Epidermal melanocyte (primary cell): ENCODE data around the gene DNAH8.

Experiments used
- DNase-seq: peaks from one replicate; pipeline ENCODE4 v3.0.0; 2011; ENCODE audit warnings: low spot score; ENCODE audit not compliant: insufficient read length

DNAH8 gene, protein sequence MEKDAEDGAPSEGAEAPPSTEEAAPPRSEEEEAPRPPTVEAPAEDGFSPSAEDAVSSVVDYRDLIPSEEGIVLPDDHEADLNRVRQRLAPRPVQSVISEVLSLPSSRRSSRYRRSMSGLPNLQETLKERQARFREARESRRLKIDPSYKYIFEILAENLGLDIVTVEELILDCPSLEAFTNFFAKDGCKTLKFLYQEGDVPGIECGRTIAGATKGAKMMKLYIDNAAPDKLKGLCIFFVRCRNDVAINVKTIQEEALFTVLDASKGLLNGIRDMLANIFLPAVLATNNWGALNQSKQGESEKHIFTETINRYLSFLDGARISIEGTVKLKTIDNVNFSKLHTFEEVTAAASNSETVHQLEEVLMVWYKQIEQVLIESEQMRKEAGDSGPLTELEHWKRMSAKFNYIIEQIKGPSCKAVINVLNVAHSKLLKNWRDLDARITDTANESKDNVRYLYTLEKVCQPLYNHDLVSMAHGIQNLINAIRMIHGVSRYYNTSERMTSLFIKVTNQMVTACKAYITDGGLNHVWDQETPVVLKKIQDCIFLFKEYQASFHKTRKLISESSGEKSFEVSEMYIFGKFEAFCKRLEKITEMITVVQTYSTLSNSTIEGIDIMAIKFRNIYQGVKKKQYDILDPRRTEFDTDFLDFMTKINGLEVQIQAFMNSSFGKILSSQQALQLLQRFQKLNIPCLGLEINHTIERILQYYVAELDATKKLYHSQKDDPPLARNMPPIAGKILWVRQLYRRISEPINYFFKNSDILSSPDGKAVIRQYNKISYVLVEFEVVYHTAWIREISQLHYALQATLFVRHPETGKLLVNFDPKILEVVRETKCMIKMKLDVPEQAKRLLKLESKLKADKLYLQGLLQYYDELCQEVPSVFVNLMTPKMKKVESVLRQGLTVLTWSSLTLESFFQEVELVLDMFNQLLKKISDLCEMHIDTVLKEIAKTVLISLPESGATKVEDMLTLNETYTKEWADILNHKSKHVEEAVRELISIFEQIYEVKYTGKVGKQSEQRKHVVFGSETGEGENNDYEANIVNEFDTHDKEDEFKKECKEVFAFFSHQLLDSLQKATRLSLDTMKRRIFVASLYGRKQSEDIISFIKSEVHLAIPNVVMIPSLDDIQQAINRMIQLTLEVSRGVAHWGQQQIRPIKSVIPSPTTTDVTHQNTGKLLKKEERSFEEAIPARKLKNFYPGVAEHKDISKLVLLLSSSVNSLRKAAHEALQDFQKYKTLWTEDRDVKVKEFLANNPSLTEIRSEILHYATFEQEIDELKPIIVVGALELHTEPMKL (N-terminal part only)

DNA sequence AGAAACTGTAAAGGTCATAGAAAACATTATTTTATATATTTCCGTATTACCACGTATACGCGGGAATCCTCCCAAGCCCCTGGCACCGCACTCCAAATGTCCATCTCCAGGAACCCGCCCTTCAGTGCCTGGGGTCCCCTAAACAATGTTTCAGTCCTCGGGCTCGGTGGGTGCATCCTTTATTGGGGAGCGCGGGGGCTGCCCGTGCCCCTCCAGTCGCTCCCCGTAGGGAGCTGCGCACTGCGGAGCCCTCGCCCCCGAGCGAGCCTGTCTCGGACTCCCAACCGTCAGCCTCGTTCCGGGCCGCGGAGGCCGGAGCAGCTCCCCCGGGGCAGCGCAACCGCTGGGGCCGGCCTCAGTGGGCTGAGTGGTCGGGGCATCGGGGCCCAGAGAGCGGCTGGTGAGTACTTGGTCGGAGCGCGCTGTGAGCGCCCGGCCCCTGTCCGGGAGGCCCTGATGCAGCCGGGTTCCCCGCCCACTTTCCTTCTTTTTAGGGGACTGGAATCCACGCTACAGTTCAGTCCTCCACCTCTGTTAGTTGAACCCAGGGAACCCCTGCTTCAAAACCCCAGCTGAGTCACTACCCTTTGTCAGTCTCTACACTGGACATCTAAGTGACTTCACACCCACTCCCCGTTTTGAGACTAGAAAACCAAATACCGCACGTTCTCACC lies at the start of gene DNAH8:
Gene DNAH8 (plus strand): TSS at position 296 of the 674 bp plus-strand sequence. CDS start 7,499 bp downstream, outside the sequence.
- no peak for DNase-seq

DNA sequence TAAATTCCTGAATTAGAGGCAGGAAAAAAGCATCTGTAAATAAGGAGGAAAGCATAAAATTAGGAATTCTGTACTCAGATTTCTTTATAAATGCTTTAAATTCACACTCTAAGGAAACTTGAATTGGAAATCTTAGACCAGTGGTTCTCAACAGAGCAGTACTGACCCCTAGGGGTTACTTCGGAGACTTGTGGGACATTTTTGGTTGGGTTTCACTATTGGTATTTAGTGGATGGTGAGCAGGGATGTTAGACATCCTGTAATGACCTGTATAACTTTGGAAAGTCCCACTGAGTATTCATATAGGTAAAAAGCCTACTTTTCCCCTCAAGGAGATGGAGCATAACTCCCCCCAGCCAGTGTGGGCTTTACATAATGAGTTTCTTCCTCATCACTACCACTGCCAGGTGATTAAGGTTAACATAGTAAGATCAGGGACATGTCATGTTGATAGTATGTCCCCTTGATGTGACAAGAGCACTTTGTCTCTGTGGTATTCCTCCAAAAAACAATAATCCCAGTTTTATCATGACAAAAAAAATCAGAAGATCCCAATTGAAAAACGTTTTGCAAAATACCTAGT lies 43.1 kb upstream of the DNAH8 start:
- DNase-seq, result peak; percentile 62

DNA sequence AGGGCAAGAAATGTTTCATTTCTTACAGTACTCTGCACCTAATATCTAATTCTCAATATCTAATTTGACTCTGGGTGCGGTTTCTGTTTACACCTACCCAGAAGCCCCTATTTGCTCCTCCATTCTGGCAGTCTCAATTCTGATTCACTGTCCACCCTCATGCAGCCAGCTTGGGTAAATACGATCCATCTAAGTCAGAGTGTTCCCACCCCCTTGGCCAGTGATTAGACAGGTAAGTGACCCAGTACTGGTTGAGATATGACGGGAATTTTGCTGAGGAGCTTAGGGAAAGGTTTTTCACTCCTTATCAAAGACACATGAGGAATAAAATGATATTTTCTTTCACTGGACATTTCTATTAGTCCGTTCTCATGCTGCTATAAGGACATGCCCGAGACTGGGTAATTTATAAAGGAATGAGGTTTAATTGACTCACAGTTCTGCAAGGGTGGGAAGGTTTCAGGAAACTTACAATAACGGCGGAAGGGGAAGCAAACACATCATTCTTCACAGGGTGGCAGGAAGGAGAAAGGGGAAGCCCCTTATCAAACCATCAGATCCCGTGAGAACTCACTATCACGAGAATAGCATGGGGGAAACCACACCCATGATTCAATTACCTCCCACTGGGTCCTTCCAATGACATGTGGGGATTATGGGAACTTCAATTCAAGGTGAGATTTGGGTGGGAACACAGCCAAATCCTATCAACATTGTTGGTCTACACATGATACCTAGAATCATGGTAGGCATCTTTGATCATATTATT lies 41.5 kb upstream of the DNAH8 start:
- no peak for DNase-seq

DNA sequence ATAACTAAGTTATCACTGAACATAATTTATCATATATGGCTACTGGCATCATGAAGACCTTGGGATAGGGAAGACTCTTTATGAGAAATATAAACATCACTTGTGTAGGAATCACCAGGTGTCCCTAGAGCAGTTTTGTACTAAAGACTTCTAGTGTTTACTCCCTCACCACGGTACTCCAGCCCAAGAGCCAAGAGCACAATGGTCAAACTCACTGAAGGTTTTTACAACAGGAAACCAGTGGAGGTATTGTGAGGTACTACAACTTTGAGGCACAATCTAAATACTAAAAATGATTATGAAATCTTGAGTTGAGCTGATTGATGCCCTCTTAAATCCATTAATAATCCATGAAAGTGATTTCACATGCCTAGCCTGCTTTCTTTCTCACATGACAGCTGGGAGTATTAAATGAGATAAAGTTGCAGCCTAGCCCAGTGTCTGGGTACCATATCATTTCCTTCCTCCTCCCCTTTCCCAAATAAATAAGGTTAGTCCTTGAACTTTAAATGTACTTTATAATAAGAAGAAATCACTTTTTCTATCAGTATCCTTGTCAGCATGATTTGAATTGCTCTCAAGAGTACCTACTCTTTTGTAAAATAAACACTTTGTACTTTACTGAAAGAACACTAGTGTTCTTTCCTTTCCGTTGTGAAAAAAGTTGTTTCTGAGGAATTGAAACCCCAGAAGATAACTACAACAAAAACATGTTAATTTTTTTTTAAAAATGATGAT lies 38.7 kb upstream of the DNAH8 start:
- DNase-seq, result no peak

DNA sequence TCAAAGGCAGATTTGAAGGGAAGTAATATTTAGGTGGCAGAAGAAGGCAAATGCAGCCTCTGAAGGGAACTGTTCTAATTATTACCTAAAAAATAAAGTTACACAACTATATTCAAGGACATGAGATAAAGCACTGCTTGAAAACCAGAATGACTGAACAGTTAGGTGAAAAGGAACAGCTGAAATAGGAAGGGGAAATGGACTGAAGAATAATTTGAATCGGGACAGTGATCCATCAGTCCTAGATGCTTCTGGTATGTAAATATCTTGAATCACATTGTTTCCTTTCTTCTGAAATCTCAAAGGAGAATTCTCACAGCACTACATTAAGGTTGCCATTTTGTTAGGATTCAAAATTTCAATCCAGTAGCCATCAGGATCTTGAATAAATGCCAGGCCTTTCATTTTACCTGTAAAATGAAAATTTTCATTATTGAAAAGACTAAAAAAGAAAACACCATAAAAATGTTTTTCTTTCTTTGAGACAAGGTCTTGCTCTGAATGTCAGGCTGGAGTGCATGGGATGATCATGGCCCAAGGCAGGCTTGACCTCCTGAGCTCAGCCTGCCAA lies 38.1 kb upstream of the DNAH8 start:
- no peak for DNase-seq

DNA sequence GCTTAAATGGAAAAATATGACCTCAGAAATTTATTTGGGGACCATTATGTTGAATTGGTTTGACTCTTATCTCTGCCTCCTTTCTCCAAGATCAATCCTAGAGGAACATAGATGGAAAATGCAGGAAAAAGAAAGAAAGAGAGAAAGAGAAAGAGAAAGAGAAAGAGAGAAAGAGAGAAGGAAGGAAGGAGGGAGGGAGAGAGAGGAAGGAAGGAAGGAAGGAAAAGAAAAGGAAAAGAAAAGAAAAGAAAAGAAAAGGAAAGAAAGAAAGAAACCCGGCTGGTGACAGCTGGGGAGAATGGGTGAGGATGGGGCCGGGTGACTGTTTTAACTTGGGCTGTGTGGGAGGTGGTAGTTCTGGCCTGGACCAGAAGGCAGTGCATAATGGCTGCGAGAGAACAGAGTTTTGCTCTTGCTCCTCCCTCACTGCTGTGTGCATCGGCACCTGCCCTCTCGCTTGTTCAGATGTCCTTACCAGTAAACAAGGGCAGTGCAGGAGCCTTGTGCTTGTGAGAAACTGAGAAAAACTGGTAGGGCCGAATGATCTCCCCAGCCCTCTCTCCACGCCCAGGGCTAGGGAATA lies 36.8 kb upstream of the DNAH8 start:
- no peak for DNase-seq

DNA sequence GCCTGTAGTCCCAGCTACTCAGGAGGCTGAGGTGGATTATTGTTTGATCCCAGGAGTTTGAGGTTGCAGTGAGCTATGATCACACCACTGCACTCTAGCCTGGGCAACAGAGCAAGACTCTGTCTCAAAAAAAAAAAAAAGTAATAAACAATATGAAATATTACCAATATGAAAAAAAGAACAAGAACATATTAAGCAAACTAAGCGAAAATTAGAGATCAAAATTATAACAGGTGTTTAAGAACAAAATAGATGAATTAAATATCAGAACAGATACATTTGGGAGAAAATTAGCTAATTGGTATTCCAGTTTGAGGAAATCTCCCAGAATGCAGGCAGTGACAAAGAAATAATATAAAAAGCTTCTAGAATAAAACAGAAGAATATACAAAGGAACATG lies 35.4 kb upstream of the DNAH8 start:
- no peak for DNase-seq

DNA sequence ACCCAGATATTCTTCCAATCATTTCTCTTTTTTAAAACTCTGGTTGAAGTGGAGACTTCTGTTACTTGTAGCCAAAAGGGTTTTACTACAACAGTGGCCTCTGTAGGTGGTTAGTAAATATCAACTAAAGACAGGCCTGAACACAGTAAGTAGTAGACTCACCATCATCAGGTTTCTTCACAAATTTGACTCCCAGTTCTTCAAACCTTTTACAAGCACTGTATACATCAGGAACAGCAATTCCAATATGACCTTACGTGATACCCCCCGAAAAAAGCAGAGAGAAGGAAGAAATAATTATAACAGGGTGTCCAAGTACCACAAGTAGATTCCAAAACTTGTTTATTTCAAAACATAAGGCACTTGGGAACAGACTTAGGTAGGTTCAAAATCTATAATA lies 33.3 kb upstream of the DNAH8 start:
- no peak for DNase-seq

DNA sequence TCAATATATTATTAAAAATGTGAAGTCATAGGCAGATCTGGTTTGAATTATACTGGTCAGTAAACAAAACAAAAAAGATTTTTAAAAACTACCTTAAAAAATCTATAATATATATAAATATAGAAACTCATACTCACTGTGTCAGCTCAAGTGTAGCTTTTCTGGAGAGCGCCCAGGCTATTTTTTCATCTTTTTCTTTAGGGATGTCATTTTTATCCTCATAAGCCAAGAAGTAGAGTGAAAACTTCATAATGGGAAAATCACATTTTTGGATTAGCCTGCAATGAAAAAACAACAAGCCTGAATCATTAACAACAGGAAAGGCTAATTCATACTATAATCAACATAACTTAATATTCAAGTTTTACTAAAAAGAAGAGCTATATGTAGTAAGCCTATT lies 30.9 kb upstream of the DNAH8 start:
- DNase-seq, result no peak

DNA sequence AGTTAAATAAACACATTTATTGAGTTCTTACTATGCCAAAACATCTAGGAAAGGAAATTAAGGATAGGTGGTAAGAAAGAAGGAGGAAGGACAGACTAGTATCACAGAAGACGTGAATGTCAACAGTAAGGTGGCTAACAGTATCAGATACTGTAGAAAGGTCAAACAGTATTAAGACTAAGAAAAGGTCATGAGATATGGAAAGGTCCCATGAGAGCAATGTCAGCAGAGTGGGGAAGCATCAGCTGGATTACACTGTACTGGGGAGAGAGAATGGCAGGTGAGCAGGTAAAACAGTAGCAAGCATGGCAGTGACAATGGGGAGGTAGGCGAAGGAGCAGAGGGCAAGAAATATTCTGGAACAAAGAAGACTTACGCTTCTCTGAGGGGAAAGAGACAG lies 30.2 kb upstream of the DNAH8 start:
- no peak for DNase-seq

DNA sequence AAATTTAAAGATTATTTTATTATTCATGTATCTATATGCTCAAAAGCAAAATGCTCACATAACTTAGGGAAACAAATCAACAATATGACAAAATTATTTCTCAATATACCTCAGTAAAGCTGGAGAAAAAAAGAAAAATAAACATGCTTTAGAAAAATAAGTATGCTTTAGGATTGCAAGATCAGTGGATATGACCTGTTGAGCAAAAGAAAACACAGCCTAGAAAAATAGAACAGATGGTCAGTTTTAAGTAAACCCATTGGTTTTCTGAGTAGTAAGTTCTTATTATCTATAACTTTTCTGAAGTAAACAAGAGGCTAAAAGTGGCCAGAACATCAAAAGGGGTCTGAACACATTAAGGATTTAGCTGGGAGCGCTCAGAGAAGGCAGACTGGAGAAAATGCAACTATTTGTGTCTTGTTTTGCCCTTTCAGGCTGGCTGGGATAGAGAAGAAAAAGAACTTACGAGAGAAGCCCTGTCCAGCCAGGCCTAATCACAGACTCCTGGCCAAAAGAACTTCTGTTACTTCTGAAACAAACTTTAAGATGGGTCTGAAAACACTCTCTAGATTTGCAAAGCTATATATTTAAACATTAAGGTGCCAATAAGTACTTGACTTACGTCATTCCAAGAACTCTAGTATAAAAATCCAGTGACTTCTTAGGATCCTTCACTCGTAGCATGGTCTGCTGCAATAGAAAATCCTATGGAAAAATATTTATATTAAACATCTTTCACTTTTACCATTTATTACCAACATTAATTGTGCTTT lies 28.7 kb upstream of the DNAH8 start:
- no peak for DNase-seq

DNA sequence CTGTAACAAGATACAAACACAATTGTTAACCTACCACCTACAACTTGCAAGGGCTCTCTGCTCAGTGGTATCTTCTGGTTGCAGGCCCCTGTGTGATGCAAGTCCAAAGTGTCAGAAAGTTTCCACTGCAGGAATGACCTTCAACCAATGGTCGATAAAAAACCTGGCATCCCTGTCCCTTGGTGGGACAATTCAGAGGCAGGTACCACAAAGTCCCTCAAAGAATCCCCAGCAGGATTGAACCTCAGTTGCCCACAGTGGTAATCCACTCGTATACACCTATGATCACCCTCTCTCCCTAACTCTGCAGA lies 28.1 kb upstream of the DNAH8 start:
- no peak for DNase-seq

DNA sequence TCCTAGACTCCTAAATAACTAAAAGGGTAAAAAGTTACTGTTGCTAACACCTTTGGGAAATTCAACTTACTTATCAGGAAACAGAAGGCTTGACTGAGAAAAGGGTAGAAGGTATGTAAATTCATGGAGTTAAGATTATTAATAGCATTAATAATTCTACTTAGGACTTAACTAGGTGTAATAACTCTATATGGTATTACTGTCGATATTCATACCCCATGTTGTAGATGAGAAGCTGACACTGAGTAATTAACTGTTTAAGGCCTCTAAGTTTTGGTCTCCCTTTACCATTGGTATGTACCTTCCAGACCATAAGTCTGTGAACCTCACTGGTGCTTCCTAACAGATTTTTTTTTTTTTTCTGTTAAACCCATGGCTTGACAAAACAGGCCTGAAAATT lies 27.6 kb upstream of the DNAH8 start:
- DNase-seq, result no peak

DNA sequence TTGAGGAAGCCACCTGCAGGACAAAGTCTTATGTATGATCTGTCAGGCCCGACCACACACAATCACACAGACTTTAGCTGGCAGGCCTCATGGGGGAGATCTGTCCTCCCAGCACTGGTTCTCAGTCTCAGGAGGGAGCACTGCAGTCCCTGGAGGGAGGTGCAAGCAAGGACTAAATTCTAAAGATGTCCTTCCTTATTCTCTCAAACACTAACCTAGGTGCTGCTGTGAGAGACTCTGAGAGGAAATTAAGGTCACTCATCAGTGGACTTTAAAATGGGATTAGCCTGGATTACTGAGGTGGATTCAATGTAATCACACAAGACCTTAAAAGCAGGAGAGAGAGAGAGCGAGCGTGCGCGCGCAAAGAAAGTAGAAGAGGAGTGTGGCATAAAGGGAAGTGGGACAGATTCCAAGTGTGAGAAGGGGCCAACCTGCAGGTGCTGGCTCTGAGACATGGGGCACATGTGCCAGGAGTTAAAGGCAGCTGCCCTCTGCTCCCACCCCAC lies 26.5 kb upstream of the DNAH8 start:
- no peak for DNase-seq

DNA sequence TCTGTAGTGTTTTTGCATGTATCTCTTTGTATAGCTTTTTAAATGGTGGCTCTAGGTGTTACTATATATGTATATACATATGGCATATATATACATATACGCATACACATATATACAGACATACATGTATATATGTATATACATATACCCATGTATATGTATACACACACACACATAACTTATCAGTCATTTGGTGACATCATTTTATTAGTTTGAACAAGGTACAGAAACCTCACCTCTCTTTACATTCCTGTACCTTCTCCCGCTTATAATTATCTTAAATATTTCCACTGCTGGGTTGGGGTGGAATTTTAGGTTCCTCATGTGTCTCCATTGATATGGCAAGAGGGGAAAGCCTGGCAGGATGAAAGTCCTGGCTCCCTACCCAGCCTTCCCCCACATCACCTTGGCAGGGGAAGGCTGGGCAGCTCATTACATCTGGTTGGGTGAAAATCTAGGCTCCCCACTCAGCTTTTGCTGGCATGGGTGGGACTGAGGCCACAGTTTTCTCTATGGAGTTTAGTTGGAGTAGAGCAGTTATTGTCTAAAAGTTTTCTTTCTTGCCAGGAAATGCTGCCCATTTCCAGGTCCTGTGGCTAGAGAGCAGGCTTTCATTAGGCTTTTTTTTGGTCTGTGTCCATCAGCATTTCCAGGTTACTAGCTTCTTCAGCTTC lies 19.7 kb upstream of the DNAH8 start:
- DNase-seq, result no peak

DNA sequence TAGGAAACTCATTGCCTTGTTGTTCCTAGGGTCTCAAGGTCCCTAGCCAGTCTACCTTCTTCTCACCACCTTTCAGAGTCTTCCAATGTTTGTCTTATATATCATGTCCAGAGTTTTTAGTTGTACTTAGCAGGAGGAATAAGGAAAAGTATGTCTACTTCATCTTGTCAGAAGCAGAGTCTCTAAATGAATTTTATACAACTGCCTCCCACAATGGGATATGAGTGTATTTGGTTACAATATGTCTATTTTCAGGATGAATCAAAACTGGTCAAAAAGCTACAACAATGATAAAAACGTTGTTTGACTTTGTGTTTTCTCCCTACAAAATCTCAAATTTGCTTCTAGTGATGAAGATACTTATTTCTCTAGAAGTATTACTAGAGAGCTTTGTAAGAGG lies 19.2 kb upstream of the DNAH8 start:
- DNase-seq, result no peak

DNA sequence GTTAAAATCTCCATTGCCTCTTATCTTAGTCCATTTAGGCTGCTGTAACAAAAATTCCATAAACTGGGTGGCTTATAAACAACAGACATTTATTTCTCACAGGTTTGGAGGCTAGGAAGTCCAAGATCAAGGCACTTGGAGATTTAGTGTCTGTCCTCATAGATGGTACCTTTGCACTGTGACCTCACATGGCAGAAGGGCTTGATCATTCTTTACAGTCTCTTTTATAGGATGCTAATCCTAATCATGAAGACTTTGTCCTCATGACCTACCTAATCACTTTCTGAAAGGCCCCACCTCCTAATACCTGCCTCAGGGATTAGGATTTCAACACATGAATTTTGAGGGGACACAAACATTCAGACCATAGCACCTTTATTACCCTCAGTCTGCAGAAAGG lies 18.8 kb upstream of the DNAH8 start:
- no peak for DNase-seq
